Ascending aorta (tissue), 2 donors: ENCODE results near the gene DNAAF2. TPM values are rescaled to one million over a fixed set of nuclear protein-coding genes. Genes with fewer than 3 reads are reported as not detected.

Source experiments
- DNase-seq, 2 donors: peaks; one replicate each; pipeline ENCODE4 v3.0.0-alpha.2; 2019; ENCODE audit warnings: low spot score in 2 of 2
- H3K27ac ChIP-seq, 2 donors: fragments of 200-600 bp; sonication (generic); one replicate each; pipeline ENCODE4 v1.5.1; 2016 to 2017; ENCODE audit warnings: mild to moderate bottlenecking in 1 of 2
- H3K27me3 ChIP-seq: fragments of 200-600 bp; sonication (generic); one replicate; pipeline ENCODE4 v1.5.1; 2017
- H3K36me3 ChIP-seq, 2 donors: fragments of 200-600 bp; sonication (generic); one replicate each; pipeline ENCODE4 v1.5.1; 2016
- H3K4me1 ChIP-seq, 2 donors: fragments of 200-600 bp; sonication (generic); one replicate each; pipeline ENCODE4 v1.5.1; 2016 to 2017; ENCODE audit warnings: mild to moderate bottlenecking in 1 of 2
- H3K4me3 ChIP-seq, 2 donors: fragments of 200-600 bp; sonication (generic); one replicate each; pipeline ENCODE4 v1.5.1; 2016 to 2017; ENCODE audit warnings: mild to moderate bottlenecking in 1 of 2
- H3K9me3 ChIP-seq, 2 donors: fragments of 200-600 bp; sonication (generic); one replicate each; pipeline ENCODE4 v1.5.1; 2016
- CTCF ChIP-seq, 3 experiments: fragments of 200-600 bp in 2 of 3; fragments of 450-650 bp in 1 of 3; sonication (generic) in 2 of 3; IDR thresholded peaks; one replicate each; pipeline ENCODE4 v1.5.1; 2016 to 2019; ENCODE audit warnings: antibody characterized with exemption in 3 of 3, mild to moderate bottlenecking in 1 of 3, moderate library complexity in 1 of 3
- intact Hi-C: fragments of 100-400 bp; cut with DNase I; formaldehyde crosslinking; loops from one replicate; pipeline ENCODE4 v1.15.1; 2023
- total RNA-seq: library from RNA; depleted of rRNA; stranded (reverse); fragments of >200 nt; gene quantifications from one replicate; pipeline ENCODE4 v1.1.0, GENCODE V29; 2016

Gene DNAAF2
- total RNA-seq, 1 donor from 2014 or later = 14.0 TPM

DNA sequence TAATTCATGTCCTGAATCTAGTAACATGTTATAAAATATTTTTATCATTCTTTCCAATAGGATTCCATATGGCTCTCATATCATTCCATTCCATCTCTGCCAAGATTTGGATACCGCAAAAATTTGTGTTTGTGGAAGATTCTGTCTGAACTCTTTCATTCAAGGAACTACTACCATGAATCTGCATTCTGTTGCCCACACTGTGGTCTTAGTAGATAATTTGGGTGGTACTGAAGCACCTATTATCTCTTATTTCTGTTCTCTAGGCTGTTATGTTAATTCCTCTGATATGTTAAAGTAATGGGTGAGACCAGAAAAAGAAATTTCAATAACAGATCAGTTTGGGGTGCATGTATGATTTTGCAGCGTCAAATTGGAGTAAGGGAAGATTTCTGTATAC, 20.8 kb downstream of the DNAAF2 start:
- Histone ChIP-seq H3K4me1 (peaks cover under 1 to 6% of the 10 kb centered on the region in 2 donors), H3K27me3 (no peaks in the 10 kb centered on the region), H3K9me3 (no peaks in the 10 kb centered on the region), H3K36me3 (peaks cover 0 to 23% of the 10 kb centered on the region in 2 donors), H3K27ac (no peak overlapping the region), H3K4me3 (no peak overlapping the region)
- no peak for DNase-seq
- no peak for TF ChIP-seq CTCF (IDR thresholded peaks at IDR 0.05)
- intact Hi-C loops = no loop called here

DNA sequence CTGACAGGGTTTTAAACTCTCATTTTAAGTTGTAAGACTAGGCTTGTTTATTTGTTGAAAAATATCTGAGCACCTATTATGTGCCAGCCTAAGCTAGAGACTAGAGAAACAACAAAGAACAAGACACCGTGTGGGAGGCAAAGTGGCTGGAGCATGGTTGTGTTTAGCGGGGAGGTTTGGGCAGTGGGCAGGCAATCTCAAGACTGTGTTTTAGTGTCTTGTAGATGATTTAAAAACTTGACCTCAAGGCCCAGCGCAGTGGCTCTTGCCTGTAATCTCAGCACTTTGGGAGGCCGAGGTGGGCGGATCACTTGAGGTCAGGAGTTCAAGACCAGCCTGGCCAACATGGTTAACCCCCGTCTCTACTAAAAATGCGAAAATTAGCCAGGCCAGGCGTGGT, 22.4 kb downstream of the DNAAF2 start:
- H3K27me3 ChIP-seq = no peaks in the 10 kb centered on the region
- intact Hi-C loops = no loop called here
- TF ChIP-seq CTCF (IDR thresholded peaks at IDR 0.05) = no peak
- no peak overlapping the region for H3K27ac ChIP-seq
- peaks cover 0 to 9% of the 10 kb centered on the region in 2 donors for H3K36me3 ChIP-seq
- no peak for DNase-seq
- H3K9me3 ChIP-seq = no peaks in the 10 kb centered on the region
- H3K4me3 ChIP-seq = no peak overlapping the region
- H3K4me1 ChIP-seq = no peaks in the 10 kb centered on the region

GRCh38 chr14:49612251-49612650, 22.8 kb downstream of the DNAAF2 start:
- no peak for DNase-seq
- H3K4me3 ChIP-seq = no peak overlapping the region
- no peak for TF ChIP-seq CTCF (IDR thresholded peaks at IDR 0.05)
- H3K27me3 ChIP-seq = no peaks in the 10 kb centered on the region
- H3K27ac ChIP-seq = no peak overlapping the region
- no peaks in the 10 kb centered on the region for H3K4me1 ChIP-seq
- peaks cover 0 to 6% of the 10 kb centered on the region in 2 donors for H3K36me3 ChIP-seq
- intact Hi-C loops = no loop called here
- H3K9me3 ChIP-seq = no peaks in the 10 kb centered on the region

GRCh38 chr14:49607583-49607982, 27.5 kb downstream of the DNAAF2 start:
- Histone ChIP-seq H3K27me3 (no peaks in the 10 kb centered on the region), H3K4me1 (no peaks in the 10 kb centered on the region), H3K4me3 (no peak overlapping the region), H3K36me3 (peaks cover 0 to 6% of the 10 kb centered on the region in 2 donors), H3K27ac (no peak overlapping the region), H3K9me3 (no peaks in the 10 kb centered on the region)
- intact Hi-C loops = no loop called here
- TF ChIP-seq CTCF (IDR thresholded peaks at IDR 0.05) = no peak
- DNase-seq = no peak

DNA sequence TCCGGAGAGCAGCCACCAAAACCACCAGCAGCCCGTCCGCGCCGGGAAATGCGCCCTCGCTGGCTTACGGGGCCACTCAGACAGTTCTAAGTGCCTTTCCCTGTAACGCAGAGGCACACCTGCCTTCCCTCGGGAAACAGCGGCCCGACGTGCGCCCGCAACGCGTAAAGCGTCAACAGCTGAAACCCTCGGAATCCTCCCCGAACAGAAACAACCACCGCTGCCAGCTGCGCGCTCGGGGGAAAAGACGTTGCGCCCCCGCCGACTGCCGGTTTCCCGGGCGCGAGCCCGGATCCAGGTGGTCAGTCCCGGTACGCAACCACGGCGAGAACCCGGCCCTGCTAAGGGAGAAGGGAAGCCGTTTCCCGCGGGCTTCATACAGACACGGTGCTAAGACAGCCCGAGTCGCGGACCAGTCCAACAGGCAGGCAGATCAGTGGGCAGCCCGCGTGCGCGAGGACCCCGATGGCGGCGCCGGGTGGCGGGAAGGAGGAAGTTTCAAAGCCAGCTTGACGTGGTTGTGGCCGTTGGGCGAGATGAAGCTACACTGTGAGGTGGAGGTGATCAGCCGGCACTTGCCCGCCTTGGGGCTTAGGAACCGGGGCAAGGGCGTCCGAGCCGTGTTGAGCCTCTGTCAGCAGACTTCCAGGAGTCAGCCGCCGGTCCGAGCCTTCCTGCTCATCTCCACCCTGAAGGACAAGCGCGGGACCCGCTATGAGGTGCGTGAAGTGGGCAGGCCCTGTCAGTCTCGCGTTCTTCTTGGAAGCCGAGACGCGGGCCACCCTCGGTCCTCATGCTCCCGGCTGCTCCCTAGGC, 36.4 kb downstream of the DNAAF2 start, which contains the start of gene LRR1:
LRR1 (plus strand) TSS at position 456 of the 816 bp plus-strand sequence; CDS start at position 537, 81 bp downstream.
- peak; percentile 46 to 91 for DNase-seq
- intact Hi-C loops = loop anchor here (1.0 kb wide), 1 partner anchor 22 kb away; the partner anchor contains the start of genes MGAT2 and RPL36AL
- Histone ChIP-seq H3K36me3 (peaks cover 0 to 2% of the 10 kb centered on the region in 2 donors), H3K4me3 (peak within 1 kb of the TSS; percentile 82), H3K4me1 (peaks cover 0 to 5% of the 10 kb centered on the region in 2 donors), H3K27me3 (no peaks in the 10 kb centered on the region), H3K27ac (peak within 1 kb of the TSS; percentile 93 to 96), H3K9me3 (no peaks in the 10 kb centered on the region)
- TF ChIP-seq CTCF (IDR thresholded peaks at IDR 0.05) = peak in 1 of 3 experiments; percentile 17
